MM.1S (cell line): ENCODE results near the gene CCL25.

Experiments
- DNase-seq: peaks from one replicate; pipeline ENCODE4 v3.0.0-alpha.2; 2015
- H2AFZ ChIP-seq: fragments of 300-600 bp; sonication (generic); 2 replicates; pipeline ENCODE4 v1.6.0; 2016; ENCODE audit warnings: antibody characterized with exemption, low read length
- H3F3A ChIP-seq: fragments of 300-600 bp; sonication (generic); 2 replicates; pipeline ENCODE4 v1.6.1; 2016; ENCODE audit warnings: mild to moderate bottlenecking, antibody characterized with exemption, low read length, moderate library complexity, mixed read lengths; ENCODE audit not compliant: insufficient read depth
- H3K27ac ChIP-seq: fragments of 300-600 bp; sonication (generic); 2 replicates; pipeline ENCODE4 v1.5.1; 2016; ENCODE audit warnings: mild to moderate bottlenecking, low read length
- H3K27me3 ChIP-seq: fragments of 300-600 bp; sonication (generic); replicated peaks from 2 replicates; pipeline ENCODE4 v1.6.0; 2016; ENCODE audit warnings: low read length; ENCODE audit not compliant: insufficient read depth
- H3K36me3 ChIP-seq: fragments of 300-600 bp; sonication (generic); replicated peaks from 2 replicates; pipeline ENCODE4 v1.6.1; 2016; ENCODE audit warnings: mild to moderate bottlenecking, low read length, mixed read lengths; ENCODE audit not compliant: insufficient read depth
- H3K4me1 ChIP-seq: fragments of 300-600 bp; sonication (generic); 2 replicates; pipeline ENCODE4 v1.6.1; 2016; ENCODE audit warnings: low read length, mixed read lengths
- H3K4me2 ChIP-seq: fragments of 300-600 bp; sonication (generic); 2 replicates; pipeline ENCODE4 v1.6.0; 2016; ENCODE audit warnings: low read depth, low read length
- H3K4me3 ChIP-seq: fragments of 300-600 bp; sonication (generic); 2 replicates; pipeline ENCODE4 v1.5.1; 2016; ENCODE audit warnings: low read length, mixed read lengths
- H3K79me2 ChIP-seq: fragments of 300-600 bp; sonication (generic); 2 replicates; pipeline ENCODE4 v1.6.1; 2016; ENCODE audit warnings: mixed run types, low read length, mixed read lengths
- H3K9ac ChIP-seq: fragments of 300-600 bp; sonication (generic); 2 replicates; pipeline ENCODE4 v1.6.1; 2016; ENCODE audit warnings: low read length, mixed read lengths
- H3K9me2 ChIP-seq: fragments of 300-600 bp; sonication (generic); replicated peaks from 2 replicates; pipeline ENCODE4 v1.6.1; 2016; ENCODE audit warnings: mild to moderate bottlenecking, low read length, mixed read lengths; ENCODE audit not compliant: insufficient read depth
- H3K9me3 ChIP-seq: fragments of 300-600 bp; sonication (generic); replicated peaks from 2 replicates; pipeline ENCODE4 v1.6.1; 2016; ENCODE audit warnings: mild to moderate bottlenecking, low read length, mixed read lengths; ENCODE audit not compliant: insufficient read depth
- H4K20me1 ChIP-seq: fragments of 300-600 bp; sonication (generic); 2 replicates; pipeline ENCODE4 v1.6.1; 2016; ENCODE audit warnings: mild to moderate bottlenecking, low read length, moderate library complexity, mixed read lengths; ENCODE audit not compliant: insufficient read depth
- CTCF ChIP-seq: fragments of 300-600 bp; sonication (generic); IDR thresholded peaks from 2 replicates; pipeline ENCODE4 v1.5.1; 2016; ENCODE audit warnings: antibody characterized with exemption, low read length, mixed read lengths
- EZH2 ChIP-seq: fragments of 300-600 bp; sonication (generic); optimal IDR thresholded peaks from 2 replicates; pipeline ENCODE3; 2017; ENCODE audit warnings: low read depth, mild to moderate bottlenecking, antibody characterized with exemption, low read length, mixed read lengths
- EZH2phosphoT487 ChIP-seq: fragments of 300-600 bp; sonication (generic); IDR thresholded peaks from 2 replicates; pipeline ENCODE4 v1.6.1; 2018; ENCODE audit warnings: antibody characterized with exemption, low read length

The CCL25 gene

GRCh38 chr19:8052464-8052859 lies at the start of gene CCL25:
Gene CCL25 (plus strand): TSS chr19:8052760. CDS start chr19:8053050, 290 bp downstream.
- DNase-seq, result no peak
- Histone ChIP-seq H3K4me2 (peak within 1 kb of the TSS; percentile 57), H3K9me3 (no peaks in the 10 kb centered on the region), H3K27me3 (peaks cover 74% of the 10 kb centered on the region), H3F3A (peaks cover 1% of the 10 kb centered on the region; the same call in 1 of the 2 replicates), H3K4me1 (peaks cover 10% of the 10 kb centered on the region; the same call in 1 of the 2 replicates), H4K20me1 (no peaks in the 10 kb centered on the region), H3K27ac (no peak within 1 kb of the TSS), H3K79me2 (no peaks in the 10 kb centered on the region), H3K9ac (no peak within 1 kb of the TSS), H2AFZ (peak within 1 kb of the TSS; percentile 30; the same call in 1 of the 2 replicates), H3K9me2 (no peaks in the 10 kb centered on the region), H3K36me3 (no peaks in the 10 kb centered on the region), H3K4me3 (peak within 1 kb of the TSS; percentile 22)
- TF ChIP-seq EZH2phosphoT487, result no peak
- TF ChIP-seq CTCF, result no peak
- TF ChIP-seq EZH2, result no peak

GRCh38 chr19:8004001-8004400 lies 48.6 kb upstream of the CCL25 start:
- peak overlapping the region; percentile 78; the same call in 1 of the 2 replicates for H3K9ac ChIP-seq
- no peak for TF ChIP-seq EZH2
- no peak for TF ChIP-seq EZH2phosphoT487
- no peak for TF ChIP-seq CTCF
- H3F3A ChIP-seq, result 0 out of 2 replicates have a peak, but pooled peaks cover 7% of the 10 kb centered on the region
- H3K27me3 ChIP-seq, result no peaks in the 10 kb centered on the region
- no peak for DNase-seq
- no peak overlapping the region for H3K27ac ChIP-seq
- peaks cover 19% of the 10 kb centered on the region for H3K4me1 ChIP-seq
- H3K36me3 ChIP-seq, result no peaks in the 10 kb centered on the region
- peaks cover 52% of the 10 kb centered on the region for H4K20me1 ChIP-seq
- no peaks in the 10 kb centered on the region for H3K9me3 ChIP-seq
- H3K79me2 ChIP-seq, result peaks cover 66% of the 10 kb centered on the region
- peak overlapping the region; percentile 94 for H3K4me3 ChIP-seq
- H2AFZ ChIP-seq, result no peak overlapping the region
- peak overlapping the region; percentile 98 for H3K4me2 ChIP-seq
- no peaks in the 10 kb centered on the region for H3K9me2 ChIP-seq

- Histone ChIP-seq H3K27me3 (no peaks in the 10 kb centered on the region), H3K27ac (peak overlapping the region; percentile 28; the same call in 1 of the 2 replicates), H3K79me2 (peaks cover 57% of the 10 kb centered on the region), H3K9me2 (no peaks in the 10 kb centered on the region), H3K4me1 (peaks cover 19% of the 10 kb centered on the region), H2AFZ (peak overlapping the region; percentile 39), H3K9ac (peak overlapping the region; percentile 78), H3K4me3 (peak overlapping the region; percentile 94), H3K9me3 (no peaks in the 10 kb centered on the region), H4K20me1 (peaks cover 45% of the 10 kb centered on the region), H3K4me2 (peak overlapping the region; percentile 98), H3K36me3 (no peaks in the 10 kb centered on the region), H3F3A (0 out of 2 replicates have a peak, but pooled peaks cover 7% of the 10 kb centered on the region)
- TF ChIP-seq EZH2phosphoT487 (no peak), EZH2 (no peak), CTCF (no peak)
- peak; percentile 27 for DNase-seq
Measured at GRCh38 chr19:8004723-8005513, 47.6 kb upstream of the CCL25 start.
